OCI-M2 (cell line): Measurements from ENCODE around the gene LRRC1.
"Not testable (repeated sequence)": the region's sequence is repeated elsewhere in the genome, so short reads cannot be mapped to it uniquely, and the experiment has no call there.

Experiments used
- DNase-seq: peaks from one replicate; lab custom pipeline; 2025; ENCODE audit not compliant: unreplicated experiment; lab: John Stamatoyannopoulos, UW

Gene LRRC1

DNA sequence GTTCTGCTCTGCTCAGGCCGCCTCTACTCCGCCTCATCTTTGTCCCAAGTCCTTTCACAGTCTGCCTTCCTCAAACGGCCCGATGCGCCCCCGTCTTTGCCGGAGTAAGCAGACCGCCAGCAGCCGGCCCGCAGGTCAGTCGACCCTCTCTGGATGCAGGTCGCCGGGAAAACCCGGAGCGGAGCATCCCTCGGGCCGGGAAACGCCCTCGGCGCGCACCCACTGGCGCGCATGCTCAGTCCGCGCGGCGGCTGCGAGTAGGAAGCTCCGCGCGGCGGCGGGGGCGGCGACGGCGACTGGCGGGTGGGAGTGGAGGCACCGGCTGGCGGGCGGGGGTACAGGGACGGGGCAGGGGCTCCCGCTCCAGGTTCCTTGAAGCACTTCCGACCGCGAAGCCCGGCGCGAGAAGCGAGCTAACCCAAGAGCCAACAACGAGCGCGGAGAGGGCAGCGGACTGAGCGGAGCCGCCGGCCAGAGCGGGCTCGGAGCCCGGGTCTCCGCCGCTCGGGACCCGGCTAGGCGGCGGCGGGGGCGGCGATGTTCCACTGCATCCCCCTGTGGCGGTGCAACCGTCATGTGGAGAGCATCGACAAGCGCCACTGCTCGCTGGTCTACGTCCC, at the start of gene LRRC1:
TSS of gene LRRC1 (plus strand) at position 286 of the 620 bp plus-strand sequence. CDS start at position 538, 252 bp downstream.
- DNase-seq = peak; percentile 78

DNA sequence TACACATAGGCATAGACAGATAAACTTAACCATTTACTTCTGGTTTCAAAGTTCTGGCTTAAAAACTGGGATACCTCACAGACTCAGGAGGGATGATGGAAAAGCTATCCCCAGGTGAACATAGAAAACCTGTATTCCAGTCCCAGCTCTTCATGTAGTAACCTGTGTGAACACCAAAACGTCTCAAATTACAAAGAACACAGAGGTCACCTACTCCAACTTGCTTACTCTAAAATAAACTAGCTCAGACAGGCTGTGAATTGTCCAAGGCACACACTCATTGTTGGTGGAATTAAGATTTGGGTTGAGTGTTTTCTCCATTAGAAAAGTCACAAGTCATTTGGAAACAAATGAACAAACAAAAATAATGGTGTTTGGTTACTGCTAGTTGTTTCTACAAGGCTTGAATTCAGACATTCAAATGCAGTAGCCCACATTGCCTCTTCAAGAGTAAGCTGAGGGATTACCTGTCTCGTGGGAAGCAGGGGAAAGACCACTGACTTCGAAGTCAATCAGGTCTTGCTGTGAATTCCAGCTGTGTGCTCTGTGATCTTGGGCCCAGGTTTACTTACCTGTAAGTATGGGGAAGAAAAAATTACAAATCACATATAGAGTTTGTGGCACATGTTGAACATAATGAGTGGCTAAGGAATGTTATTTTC, 48.2 kb upstream of the LRRC1 start:
- no peak for DNase-seq

DNA sequence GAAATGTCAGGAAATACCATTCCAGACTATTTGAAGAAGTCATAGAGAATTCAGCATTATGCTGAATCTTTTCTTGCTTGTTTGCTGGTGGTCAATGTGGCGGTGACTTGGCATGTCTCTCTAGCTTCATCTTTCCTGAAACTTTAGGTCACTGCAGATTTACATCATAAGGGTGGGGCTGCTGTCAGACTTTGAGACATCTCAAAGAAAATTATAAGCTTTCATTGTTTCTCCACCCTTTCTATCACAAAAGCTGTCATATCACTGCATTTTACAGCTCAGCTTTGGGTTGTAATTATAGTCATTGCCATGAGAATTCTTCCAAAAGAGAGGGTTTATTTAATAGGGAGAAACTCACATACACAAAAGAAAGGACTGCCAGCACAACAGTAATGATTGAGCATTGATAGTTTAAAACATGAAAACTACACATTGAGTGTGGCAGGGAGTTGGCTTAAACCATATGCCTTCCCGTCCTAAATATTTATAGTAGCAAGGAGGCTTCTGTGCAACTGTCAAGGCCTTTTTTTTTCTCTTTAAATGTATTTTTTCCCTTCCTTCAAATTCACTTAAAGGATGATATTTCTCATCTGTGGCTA, 44.7 kb upstream of the LRRC1 start:
- DNase-seq = no peak

DNA sequence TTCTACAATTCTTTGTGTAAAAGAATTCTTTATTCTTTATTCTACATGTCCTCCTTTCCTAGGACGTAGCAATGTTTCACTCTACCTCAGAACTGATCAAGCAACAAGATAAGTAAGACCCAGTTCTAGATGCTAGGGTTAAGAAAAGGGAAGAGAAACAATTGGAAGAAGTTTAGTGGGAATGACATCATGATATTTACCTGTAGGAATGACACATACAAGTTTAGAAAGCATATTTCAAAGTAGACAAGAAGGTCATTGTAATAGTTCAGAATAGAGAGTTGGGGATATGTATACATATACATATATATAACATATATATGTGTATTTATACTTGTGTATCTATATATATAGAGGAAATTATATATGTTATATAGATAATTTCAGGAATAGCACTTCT, 43.4 kb upstream of the LRRC1 start:
- no peak for DNase-seq

DNA sequence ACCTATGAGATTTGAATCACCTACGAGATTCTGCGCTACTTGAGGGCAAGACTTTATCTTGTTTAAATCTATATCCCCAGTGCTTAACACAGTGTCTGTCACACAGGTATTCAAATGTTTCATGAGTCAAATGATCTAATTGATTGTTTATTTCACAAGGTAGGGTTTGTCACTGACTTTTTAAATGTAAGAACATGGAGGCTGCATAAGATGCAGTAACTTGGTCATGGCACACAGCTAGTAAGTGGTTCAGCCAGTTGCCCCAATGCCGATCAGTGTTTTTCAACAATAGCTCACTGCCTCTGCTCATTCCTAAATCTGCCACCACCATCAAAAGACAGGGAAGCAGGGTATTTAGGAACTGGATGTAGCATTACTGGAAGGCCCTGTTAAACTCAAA, 42.4 kb upstream of the LRRC1 start:
- DNase-seq = no peak

DNA sequence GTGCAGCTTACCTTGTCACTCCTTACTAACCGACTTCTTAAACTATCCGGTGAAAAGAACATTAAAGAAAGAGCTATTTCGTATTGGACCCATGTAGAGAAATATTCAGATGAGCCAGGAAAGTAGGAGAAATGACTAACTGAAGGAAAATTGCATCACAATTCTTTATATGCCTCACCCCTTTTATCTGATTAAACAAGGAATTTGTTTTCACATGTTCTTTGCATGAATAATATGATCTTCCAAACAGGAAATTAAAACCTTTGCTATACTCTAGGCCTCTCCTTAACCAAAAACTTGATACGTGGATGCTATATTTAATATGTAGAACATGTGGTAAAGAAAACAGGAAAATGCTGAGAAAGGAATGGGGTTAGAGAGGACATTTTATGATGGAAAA, 41.9 kb upstream of the LRRC1 start:
- DNase-seq = no peak

DNA sequence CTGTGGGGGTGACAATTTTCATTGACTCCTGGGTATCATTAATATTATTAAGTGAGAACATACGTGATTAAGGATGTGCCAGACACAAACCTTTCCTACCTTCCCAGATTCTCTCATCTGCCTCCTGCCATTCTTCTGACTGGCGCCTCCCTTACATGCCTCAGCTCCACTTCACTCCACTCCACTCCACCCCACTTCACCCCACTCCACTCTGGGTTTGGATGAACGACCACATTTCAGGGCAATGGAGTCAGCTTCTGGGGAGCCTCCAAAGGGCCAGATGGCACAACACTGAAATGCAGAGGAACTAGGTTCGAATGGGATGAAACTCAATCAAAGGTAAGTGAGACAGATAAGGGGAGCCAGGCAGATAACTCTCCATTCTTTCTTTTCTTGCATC, 40.5 kb upstream of the LRRC1 start:
- DNase-seq = no peak

DNA sequence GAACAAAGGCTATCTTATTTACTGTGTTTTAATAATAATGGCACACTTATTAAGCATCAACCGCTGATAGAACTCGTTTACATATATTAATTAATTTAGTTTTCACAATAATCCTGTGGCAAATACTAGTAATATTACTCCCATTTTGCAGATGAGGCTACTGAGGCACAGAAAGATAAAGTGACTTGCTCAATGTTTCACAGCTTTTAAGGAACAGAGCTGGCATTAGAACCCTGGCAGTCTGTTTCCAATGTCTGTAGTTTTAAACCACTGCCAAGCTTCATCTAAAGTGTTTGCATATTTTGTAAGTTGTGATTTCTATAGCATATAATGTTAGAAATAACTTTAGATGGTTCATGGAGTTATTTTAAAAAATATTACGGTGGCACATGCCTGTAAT, 38.4 kb upstream of the LRRC1 start:
- no peak for DNase-seq

DNA sequence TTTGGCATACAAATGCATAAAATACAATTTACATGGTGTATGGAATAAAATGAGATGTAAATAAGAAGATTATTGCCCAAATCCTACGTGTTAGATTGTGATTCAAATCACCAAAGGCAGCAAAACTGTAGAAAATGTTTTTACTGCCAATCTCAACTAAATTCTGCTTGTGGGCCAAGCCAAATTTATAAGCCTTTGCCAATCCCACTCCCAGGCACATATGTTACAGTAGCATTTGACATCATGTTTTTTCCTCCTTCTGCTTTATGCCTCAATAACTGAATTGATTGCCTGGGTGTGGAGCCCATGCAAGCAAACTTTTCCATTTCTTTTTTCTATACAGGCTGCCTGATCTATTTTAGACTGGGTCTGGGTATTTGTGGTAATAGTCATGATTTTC, 36.3 kb upstream of the LRRC1 start:
- DNase-seq = no peak

DNA sequence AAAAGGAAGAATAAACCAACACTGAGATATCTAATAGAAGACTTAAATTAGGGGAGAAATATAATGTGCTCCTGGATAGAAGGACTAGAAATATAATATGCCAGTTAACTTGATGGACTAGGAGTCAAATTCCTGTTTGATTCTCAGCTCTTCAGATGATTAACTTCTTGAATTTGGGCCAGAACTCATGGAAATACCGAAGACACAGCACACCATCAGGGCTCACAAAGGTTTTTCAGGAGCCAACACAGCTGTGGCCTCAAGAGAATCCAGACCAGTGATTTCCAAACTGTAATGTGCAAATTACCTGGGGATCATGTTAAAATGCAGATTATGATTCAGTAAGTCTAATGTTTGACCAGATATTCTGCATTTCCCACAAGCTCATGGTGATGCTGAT, 33.8 kb upstream of the LRRC1 start:
- no peak for DNase-seq

DNA sequence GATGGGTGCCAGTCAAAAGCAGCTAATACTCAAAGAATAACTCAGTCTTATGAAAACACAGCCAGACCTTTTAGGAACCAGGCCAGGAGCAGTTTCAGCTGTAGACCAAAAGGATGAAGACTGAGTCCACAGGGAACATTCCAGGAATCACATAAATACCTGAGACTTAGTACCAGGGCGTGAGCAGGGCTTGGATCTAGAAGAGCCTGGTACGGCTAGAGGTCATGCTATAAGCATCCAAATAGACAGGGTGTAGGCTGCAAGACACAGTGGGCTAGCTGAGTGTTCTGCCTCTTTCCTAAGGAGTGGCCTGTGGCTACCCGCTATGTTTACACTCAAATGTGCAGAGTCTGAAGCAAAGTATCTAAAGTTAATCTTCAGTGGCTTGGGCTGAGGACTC, 29.5 kb upstream of the LRRC1 start:
- DNase-seq = no peak

DNA sequence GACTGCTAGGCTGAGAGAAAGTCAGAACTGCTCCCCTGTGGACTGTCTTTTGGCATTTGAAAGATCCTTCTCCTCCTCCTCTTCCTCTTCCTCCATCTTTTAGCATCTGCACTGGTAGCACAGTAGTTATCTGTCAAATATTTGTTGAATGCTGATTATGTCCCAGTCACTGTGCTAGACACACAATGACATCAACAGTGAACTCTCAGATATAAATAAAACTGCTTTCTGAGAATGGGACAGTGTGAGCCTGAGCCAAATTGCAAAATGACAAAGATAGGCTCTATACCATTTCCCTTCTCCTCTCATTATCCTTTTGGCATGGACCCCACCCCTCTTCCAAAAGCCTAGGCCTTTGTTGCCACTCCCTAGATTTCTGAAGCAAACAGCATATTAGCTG, 27.9 kb upstream of the LRRC1 start:
- DNase-seq = no peak

DNA sequence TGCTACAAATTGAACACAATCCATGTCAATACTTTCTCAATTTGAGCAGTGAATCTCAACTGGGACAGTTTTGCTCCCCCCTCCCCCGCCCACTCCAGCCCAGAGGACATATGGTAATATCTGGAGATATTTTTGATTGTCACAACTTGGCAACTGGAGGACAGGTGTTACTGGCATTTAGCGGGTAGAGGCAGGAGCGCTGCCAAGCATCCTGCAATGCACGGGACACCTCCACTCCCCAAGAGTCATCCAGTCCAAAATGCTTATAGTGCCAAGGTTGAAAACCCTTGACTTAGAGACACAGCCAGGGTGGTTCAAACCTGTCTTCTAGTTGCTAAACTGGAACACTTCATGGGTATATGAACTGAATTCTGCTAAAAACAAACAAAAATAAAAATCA, 26.9 kb upstream of the LRRC1 start:
- DNase-seq = no peak

DNA sequence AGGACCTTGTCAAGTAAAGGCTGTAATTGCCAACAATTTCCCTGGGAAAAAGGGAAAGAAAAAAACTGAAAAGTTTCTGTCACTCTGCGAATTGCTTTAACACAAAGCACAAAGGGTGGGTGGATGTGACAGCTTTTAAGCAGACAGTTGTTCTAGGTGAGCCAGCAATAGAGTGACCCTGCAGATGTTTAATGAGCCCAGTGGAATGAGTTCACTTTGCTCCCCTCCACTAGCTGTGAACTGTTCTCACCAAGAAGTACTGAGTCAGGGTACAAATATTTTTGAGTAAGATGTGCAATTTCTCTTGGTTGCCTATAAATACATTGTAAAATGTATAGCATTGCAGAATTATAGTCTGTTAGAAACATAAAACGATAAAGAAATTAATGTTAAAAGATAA, 26.2 kb upstream of the LRRC1 start:
- no peak for DNase-seq

DNA sequence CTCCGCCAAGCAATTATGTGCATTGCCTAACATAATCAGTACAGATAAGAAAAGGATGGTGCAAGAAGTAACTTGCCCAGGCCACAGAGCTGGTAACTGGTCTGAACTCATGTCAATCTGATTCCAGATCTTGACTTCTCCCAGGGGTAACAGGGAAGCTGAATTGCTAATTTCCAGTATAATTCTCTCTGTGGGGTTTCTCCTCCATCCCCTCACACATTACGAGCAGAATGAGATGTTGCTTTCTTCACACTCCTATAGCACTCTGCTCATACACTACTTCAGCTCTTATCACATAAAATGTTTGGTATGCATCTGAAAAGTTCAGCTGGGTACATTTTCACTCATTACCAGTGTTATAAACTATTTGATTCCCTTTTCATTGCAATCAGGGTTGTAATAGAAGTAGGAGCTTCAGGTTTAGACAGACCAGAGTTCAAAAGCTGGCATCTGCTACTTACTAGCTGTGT, 24.0 kb upstream of the LRRC1 start:
- no peak for DNase-seq

DNA sequence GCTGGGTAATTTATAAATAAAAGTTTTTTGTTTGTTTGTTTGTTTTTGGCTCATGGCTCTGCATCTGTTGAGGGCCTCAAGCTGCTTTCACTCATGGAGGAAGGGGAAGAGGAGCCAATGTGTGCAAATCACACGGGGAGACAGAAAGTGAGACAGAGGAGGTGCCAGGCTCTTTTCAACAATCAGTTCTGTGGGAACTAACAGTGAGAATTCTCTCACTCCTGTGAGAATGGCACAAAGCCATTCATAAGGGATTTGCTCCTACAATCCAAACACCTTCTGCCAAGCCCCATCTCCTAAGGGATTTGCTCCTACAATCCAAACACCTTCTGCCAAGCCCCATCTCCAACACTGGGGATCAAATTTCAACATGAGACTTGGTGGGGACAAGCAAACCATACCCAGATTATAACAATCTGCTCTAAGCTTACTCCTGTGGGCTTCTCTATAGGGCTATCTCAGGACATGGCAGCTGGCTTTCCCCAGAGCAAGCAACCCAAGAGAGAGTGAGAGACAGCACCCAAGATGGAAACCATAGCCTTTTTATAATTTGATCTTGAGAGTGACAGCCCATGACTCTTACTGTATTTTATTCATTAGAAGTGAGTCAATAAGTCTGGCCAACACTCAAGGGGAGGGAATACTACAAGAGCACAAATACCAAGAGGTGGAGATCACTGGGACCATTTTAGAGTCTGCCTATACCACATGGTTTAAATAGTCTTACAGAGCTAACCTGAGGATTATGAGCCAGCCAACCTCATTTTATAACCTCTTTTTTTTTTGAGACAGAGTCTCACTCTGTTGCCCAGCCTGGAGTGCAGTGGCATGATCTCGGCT, 22.8 kb upstream of the LRRC1 start:
- no peak for DNase-seq

DNA sequence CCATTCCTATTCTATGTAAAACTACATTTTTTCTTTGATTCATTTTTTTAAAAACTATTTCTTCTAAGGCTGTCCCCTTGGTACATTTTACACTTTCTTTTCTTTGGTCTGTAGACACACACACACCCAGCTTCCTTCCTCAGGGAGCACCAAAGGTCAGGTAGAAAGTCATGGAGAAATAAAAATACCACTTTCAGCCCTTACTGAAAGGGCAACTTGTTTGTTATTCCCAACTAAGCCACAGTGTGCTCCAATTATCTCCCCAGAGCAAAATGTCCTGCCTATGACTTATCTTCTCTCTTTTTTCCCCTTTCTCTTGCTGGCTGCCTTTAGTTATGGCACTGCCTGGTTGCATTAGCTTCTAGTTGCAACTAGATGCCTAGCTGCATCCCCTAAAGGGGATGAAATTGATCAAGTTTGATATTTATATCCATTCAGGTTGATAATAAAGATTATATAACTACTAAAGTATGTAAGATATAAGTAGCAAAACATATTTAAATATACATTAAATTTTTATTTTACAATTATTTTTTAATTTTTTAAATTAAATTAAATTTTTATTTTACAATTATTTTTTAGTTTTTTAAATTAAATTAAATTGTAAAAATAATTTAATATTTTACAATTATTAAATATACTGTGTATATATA, 21.6 kb upstream of the LRRC1 start:
- DNase-seq = no peak

DNA sequence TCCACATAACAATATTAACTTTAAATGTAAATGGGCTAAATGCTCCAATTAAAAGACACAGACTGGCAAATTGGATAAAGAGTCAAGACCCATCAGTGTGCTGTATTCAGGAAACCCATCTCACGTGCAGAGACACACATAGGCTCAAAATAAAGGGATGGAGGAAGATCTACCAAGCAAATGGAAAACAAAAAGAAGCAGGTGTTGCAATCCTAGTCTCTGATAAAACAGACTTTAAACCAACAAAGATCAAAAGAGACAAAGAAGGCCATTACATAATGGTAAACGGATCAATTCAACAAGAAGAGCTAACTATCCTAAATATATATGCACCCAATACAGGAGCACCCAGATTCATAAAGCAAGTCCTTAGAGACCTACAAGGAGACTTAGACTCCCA, 18.7 kb upstream of the LRRC1 start:
- not testable (repeated sequence) for DNase-seq

DNA sequence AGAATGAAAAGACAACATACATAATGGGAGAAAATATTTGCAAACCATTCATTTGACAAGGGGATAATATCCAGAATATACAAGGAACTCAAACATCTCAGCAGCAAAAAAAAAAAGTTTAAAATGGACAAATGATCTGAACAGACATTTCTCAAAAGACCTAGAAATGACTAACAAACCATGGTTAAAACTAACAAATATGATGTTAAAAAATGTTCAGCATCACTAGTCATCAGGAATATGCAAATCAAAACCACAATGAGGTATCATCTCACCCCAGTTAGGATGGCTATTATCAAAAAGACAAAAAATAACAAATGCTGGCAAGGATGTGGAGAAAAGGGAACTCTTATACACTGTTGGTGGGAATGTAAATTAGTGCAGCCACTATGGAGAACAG, 9.8 kb upstream of the LRRC1 start:
- not testable (repeated sequence) for DNase-seq

DNA sequence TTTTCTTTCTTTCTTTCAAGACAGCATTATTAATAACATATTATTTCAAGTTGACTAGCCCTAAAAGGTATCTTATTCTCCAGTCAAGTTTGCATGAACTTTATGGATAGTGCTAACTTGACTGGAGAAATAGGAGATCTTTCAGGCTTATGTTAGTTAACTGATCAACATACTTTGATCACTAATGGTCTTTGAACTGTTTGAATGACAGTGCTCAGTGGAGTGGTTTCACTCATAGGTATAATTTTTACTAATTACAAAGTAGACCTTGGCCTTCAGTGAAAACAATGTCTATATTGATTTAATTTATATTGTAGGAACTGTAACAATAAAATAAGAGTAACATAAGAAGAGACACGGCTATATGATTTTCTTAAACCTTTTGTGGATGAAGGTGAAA, 8.0 kb upstream of the LRRC1 start:
- DNase-seq = no peak

DNA sequence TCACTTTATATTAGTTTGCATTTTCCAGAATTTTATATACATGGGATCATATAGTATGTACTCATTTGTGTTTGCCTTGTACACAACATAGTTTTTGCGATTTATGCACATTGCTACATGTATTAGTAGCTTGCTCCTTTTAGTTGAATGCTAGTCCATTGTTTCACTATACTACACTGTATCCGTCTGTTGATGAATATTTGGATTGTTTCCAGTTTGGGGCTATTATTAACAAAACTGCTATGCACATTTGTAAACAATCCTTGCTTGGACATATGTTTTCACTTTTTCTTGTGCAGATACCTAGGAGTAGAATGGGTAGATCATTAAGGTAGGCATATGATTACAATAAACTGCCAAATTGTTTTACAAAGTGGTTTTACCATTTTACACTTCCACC, 3.9 kb upstream of the LRRC1 start:
- DNase-seq = no peak
